ENCODE results near the gene PDZD2.

Gene PDZD2

GRCh38 chr5:31648326-31648725, 9.4 kb downstream of the PDZD2 start:
- DNase-seq (ENCODE audit: low spot score): no peak
- no peak for TF ChIP-seq CTCF (IDR thresholded peaks at IDR 0.05; ENCODE audit: extremely low read depth, missing control alignments)

- DNase-seq (ENCODE audit: low spot score): no peak
- TF ChIP-seq CTCF (IDR thresholded peaks at IDR 0.05; ENCODE audit: extremely low read depth, missing control alignments): no peak
Observed at GRCh38 chr5:31651241-31651640, 12.3 kb downstream of the PDZD2 start.

- no peak for DNase-seq (ENCODE audit: low spot score)
- no peak for TF ChIP-seq CTCF (IDR thresholded peaks at IDR 0.05; ENCODE audit: extremely low read depth, missing control alignments)
Observed at GRCh38 chr5:31655491-31655890, 16.6 kb downstream of the PDZD2 start.

GRCh38 chr5:31656806-31657205, 17.9 kb downstream of the PDZD2 start:
- no peak for DNase-seq (ENCODE audit: low spot score)
- no peak for TF ChIP-seq CTCF (IDR thresholded peaks at IDR 0.05; ENCODE audit: extremely low read depth, missing control alignments)

- DNase-seq (ENCODE audit: low spot score): no peak
- TF ChIP-seq CTCF (IDR thresholded peaks at IDR 0.05; ENCODE audit: extremely low read depth, missing control alignments): no peak
Observed at GRCh38 chr5:31657315-31657979, 18.5 kb downstream of the PDZD2 start.

GRCh38 chr5:31661257-31661656, 22.3 kb downstream of the PDZD2 start:
- TF ChIP-seq CTCF (IDR thresholded peaks at IDR 0.05; ENCODE audit: extremely low read depth, missing control alignments): no peak
- DNase-seq (ENCODE audit: low spot score): no peak

GRCh38 chr5:31663519-31663918, 24.6 kb downstream of the PDZD2 start:
- no peak for TF ChIP-seq CTCF (IDR thresholded peaks at IDR 0.05; ENCODE audit: extremely low read depth, missing control alignments)
- no peak for DNase-seq (ENCODE audit: low spot score)
